H1 (cell line): ENCODE results near the gene ABL1. TPM values are rescaled to one million over a fixed set of nuclear protein-coding genes. Genes with fewer than 3 reads are reported as not detected.
"Not testable (repeated sequence)": the region's sequence is repeated elsewhere in the genome, so short reads cannot be mapped to it uniquely, and the experiment has no call there.

ENCODE experiments used
- CTCF ChIA-PET: fragments of 300-600 bp; sonication (Branson Sonifier 250); formaldehyde crosslinking; loops from one replicate; lab custom pipeline; 2021; ENCODE audit not compliant: partially characterized antibody; lab: Charles Lee
- POLR2A ChIA-PET: fragments of 300-600 bp; sonication (Branson Sonifier 250); formaldehyde crosslinking; loops from one replicate; lab custom pipeline; 2021; ENCODE audit warnings: inconsistent platforms; ENCODE audit not compliant: partially characterized antibody; lab: Charles Lee
- DNase-seq, 2 experiments: peaks; one replicate each; pipeline versions ENCODE4 v3.0.0 to v3.0.0-alpha.2; 2010 to 2022; ENCODE audit warnings: low spot score in 2 of 2, low read depth in 1 of 2, mixed read lengths in 1 of 2
- FAIRE-seq: peaks from 2 replicates; lab custom pipeline; 2011; peaks lifted over from hg19 to GRCh38; lab: Jason Lieb, UNC
- H2AFZ ChIP-seq: 2 replicates; pipeline ENCODE4 v1.8.1; 2012; ENCODE audit warnings: low read length, inconsistent platforms
- H2AK5ac ChIP-seq: 2 replicates; pipeline ENCODE4 v1.6.1; 2013; ENCODE audit warnings: low read depth, low read length
- H2BK120ac ChIP-seq: replicated peaks from 2 replicates; pipeline ENCODE3; 2013; ENCODE audit warnings: low read depth, low read length, inconsistent platforms
- H2BK12ac ChIP-seq: 2 replicates; pipeline ENCODE4 v1.6.1; 2013; ENCODE audit warnings: low read depth, low read length
- H2BK15ac ChIP-seq: 2 replicates; pipeline ENCODE4 v1.6.1; 2013; ENCODE audit warnings: low read length
- H2BK20ac ChIP-seq: 2 replicates; pipeline ENCODE4 v1.6.1; 2013; ENCODE audit warnings: low read length
- H2BK5ac ChIP-seq: 2 replicates; pipeline ENCODE4 v1.6.1; 2013; ENCODE audit warnings: low read depth, low read length
- H3K14ac ChIP-seq: 2 replicates; pipeline ENCODE4 v1.6.1; 2013; ENCODE audit warnings: inconsistent platforms; ENCODE audit not compliant: insufficient read length
- H3K18ac ChIP-seq: 2 replicates; pipeline ENCODE4 v1.6.1; 2013; ENCODE audit warnings: low read length; ENCODE audit errors: extremely low read depth
- H3K23ac ChIP-seq: 2 replicates; pipeline ENCODE4 v1.6.1; 2013; ENCODE audit warnings: inconsistent platforms; ENCODE audit not compliant: insufficient read length
- H3K23me2 ChIP-seq: 2 replicates; pipeline ENCODE4 v1.6.1; 2013; ENCODE audit warnings: low read depth, low read length
- H3K27ac ChIP-seq: 2 replicates; pipeline ENCODE4 v1.6.1; 2011; ENCODE audit warnings: low read depth, low read length, inconsistent platforms
- H3K27me3 ChIP-seq, 4 experiments: replicated peaks in 1 of 4; 1 replicate in 1 of 4; 2 replicates in 3 of 4; pipeline versions ENCODE4 v1.6.1 to v1.8.1; 2011 to 2013; ENCODE audit warnings: low read length in 3 of 4, mild to moderate bottlenecking in 3 of 4, inconsistent platforms in 2 of 4, mixed read lengths in 2 of 4, moderate library complexity in 1 of 4; ENCODE audit not compliant: control insufficient read depth in 3 of 4, insufficient read depth in 3 of 4; ENCODE audit errors: extremely low read depth in 1 of 4
- H3K36me3 ChIP-seq, 4 experiments: 2 replicates each; pipeline versions ENCODE4 v1.6.1 to v1.8.1; 2011 to 2013; ENCODE audit warnings: mild to moderate bottlenecking in 4 of 4, low read length in 3 of 4, moderate library complexity in 2 of 4, control low read depth in 1 of 4, inconsistent platforms in 1 of 4; ENCODE audit not compliant: insufficient read depth in 4 of 4, control insufficient read depth in 2 of 4
- H3K4ac ChIP-seq: replicated peaks from 2 replicates; pipeline ENCODE3; 2013; ENCODE audit warnings: low read length, low read depth, mixed read lengths, inconsistent platforms; ENCODE audit not compliant: insufficient read length
- H3K4me1 ChIP-seq, 4 experiments: replicated peaks in 1 of 4; 1 replicate in 1 of 4; 2 replicates in 3 of 4; pipeline versions ENCODE4 v1.6.1 to v1.8.1; 2011 to 2013; ENCODE audit warnings: low read length in 3 of 4, inconsistent platforms in 2 of 4, mixed read lengths in 1 of 4; ENCODE audit not compliant: insufficient read depth in 4 of 4, control insufficient read depth in 3 of 4
- H3K4me2 ChIP-seq, 2 experiments: 2 replicates each; pipeline versions ENCODE4 v1.6.1 to v1.8.1; 2011 to 2013; ENCODE audit warnings: low read depth in 2 of 2, low read length in 2 of 2, control low read depth in 1 of 2, inconsistent platforms in 1 of 2, mild to moderate bottlenecking in 1 of 2; ENCODE audit not compliant: insufficient read depth in 1 of 2
- H3K4me3 ChIP-seq, 4 experiments: fragments of 200-600, 300-600 bp in 1 of 4; sonication (generic), shearing (Covaris generic), sonication (Bioruptor Twin) in 1 of 4; 2 replicates each; pipeline versions ENCODE4 v1.5.1 to v1.8.1; 2011 to 2016; ENCODE audit warnings: low read length in 4 of 4, low read depth in 3 of 4, control low read depth in 2 of 4, inconsistent platforms in 2 of 4, mild to moderate bottlenecking in 2 of 4, mixed read lengths in 1 of 4, moderate library complexity in 1 of 4; ENCODE audit not compliant: insufficient read depth in 2 of 4; ENCODE audit errors: extremely low read depth in 1 of 4
- H3K56ac ChIP-seq: replicated peaks from 2 replicates; pipeline ENCODE3; 2013; ENCODE audit warnings: low read depth, mild to moderate bottlenecking, mixed read lengths, low read length, inconsistent platforms; ENCODE audit not compliant: insufficient read length
- H3K79me1 ChIP-seq: 2 replicates; pipeline ENCODE4 v1.6.1; 2013; ENCODE audit warnings: low read depth, low read length, control low read depth
- H3K79me2 ChIP-seq, 2 experiments: 2 replicates each; pipeline versions ENCODE4 v1.6.1 to v1.8.1; 2012 to 2013; ENCODE audit warnings: low read length in 2 of 2, mild to moderate bottlenecking in 2 of 2, inconsistent platforms in 1 of 2; ENCODE audit not compliant: insufficient read depth in 2 of 2, control insufficient read depth in 1 of 2
- H3K9ac ChIP-seq, 4 experiments: replicated peaks in 1 of 4; 1 replicate in 1 of 4; 2 replicates in 3 of 4; pipeline versions ENCODE4 v1.6.1 to v1.8.1; 2011 to 2013; ENCODE audit warnings: low read depth in 3 of 4, low read length in 3 of 4, control low read depth in 2 of 4, mild to moderate bottlenecking in 2 of 4, moderate library complexity in 2 of 4, inconsistent platforms in 1 of 4; ENCODE audit errors: extremely low read depth in 1 of 4
- H3K9me3 ChIP-seq, 2 experiments: 2 replicates each; pipeline versions ENCODE4 v1.6.1 to v1.8.1; 2012 to 2013; ENCODE audit warnings: mild to moderate bottlenecking in 2 of 2, moderate library complexity in 2 of 2, control low read depth in 1 of 2, inconsistent platforms in 1 of 2, low read depth in 1 of 2, low read length in 1 of 2, mixed read lengths in 1 of 2; ENCODE audit not compliant: insufficient read depth in 2 of 2
- H4K20me1 ChIP-seq, 2 experiments: replicated peaks in 1 of 2; 2 replicates each; pipeline versions ENCODE3 to v1.8.1; 2011 to 2013; ENCODE audit warnings: inconsistent platforms in 2 of 2, low read length in 2 of 2, mild to moderate bottlenecking in 1 of 2; ENCODE audit not compliant: insufficient read depth in 2 of 2, control insufficient read depth in 1 of 2
- H4K5ac ChIP-seq: 2 replicates; pipeline ENCODE4 v1.6.1; 2013; ENCODE audit warnings: low read length, low read depth, mixed read lengths, inconsistent platforms; ENCODE audit not compliant: insufficient read length
- H4K8ac ChIP-seq: 2 replicates; pipeline ENCODE4 v1.8.0; 2013; ENCODE audit warnings: mild to moderate bottlenecking, moderate library complexity, low read length, inconsistent platforms; ENCODE audit not compliant: insufficient read depth; ENCODE audit errors: extremely low read depth
- H4K91ac ChIP-seq: replicated peaks from 2 replicates; pipeline ENCODE3; 2013; ENCODE audit warnings: low read length, mixed read lengths, inconsistent platforms; ENCODE audit not compliant: insufficient read length
- WGBS, 2 experiments: shearing (Covaris generic) in 1 of 2; methylation state at CpG; one replicate each; pipeline versions ENCODE4 v1.1.6 to v1.1.7; 2013 to 2015; ENCODE audit warnings: low lambda C conversion rate in 2 of 2, mixed read lengths in 2 of 2, inconsistent platforms in 1 of 2, low coverage in 1 of 2, missing lambda C conversion rate in 1 of 2; ENCODE audit not compliant: insufficient replicate concordance in 2 of 2, insufficient coverage in 1 of 2, insufficient read length in 1 of 2; ENCODE audit errors: extremely low coverage in 1 of 2, missing lambda C conversion rate in 1 of 2; 5-methylcytosine and 5-hydroxymethylcytosine counted together
- polyA plus RNA-seq, 7 experiments: library from polyadenylated mRNA; depleted of rRNA in 3 of 7; stranded (reverse) in 5 of 7; unstranded in 2 of 7; fragments of >200 nt in 5 of 7; fragments of 200-250 nt in 2 of 7; gene quantifications; 1 replicate in 5 of 7; 2 replicates in 1 of 7; 4 replicates in 1 of 7; pipeline versions ENCODE4 v1.2.1 to v1.2.3, GENCODE V29; 2011 to 2013; ENCODE audit warnings: missing spikeins in 2 of 7, mixed read lengths in 2 of 7
- total RNA-seq: library from RNA; stranded (reverse); fragmentation: NEBNext Ultra II Directional; extraction: Animal tissue kit (Norgen Biotek cat#: 25700); gene quantifications from 2 replicates; pipeline ENCODE4 v1.2.1, GENCODE V29; 2021

Gene ABL1
- total and polyA plus RNA-seq, 2 of the 8 experiments (the other 6 are each of a cell fraction or from before 2014, with no cell fraction given): 35.3 to 104 TPM

- not testable (repeated sequence) for H3K14ac ChIP-seq, H3K18ac ChIP-seq, H3K9ac ChIP-seq, H2BK5ac ChIP-seq, FAIRE-seq, H4K8ac ChIP-seq, H3K27ac ChIP-seq, H4K5ac ChIP-seq, H3K4me2 ChIP-seq, H3K4ac ChIP-seq, H2BK12ac ChIP-seq, H2AK5ac ChIP-seq, H3K9me3 ChIP-seq, H2BK20ac ChIP-seq, H4K20me1 ChIP-seq, H3K23me2 ChIP-seq, DNase-seq, H3K27me3 ChIP-seq, H2AFZ ChIP-seq, H3K4me1 ChIP-seq, H2BK120ac ChIP-seq, H2BK15ac ChIP-seq, H3K36me3 ChIP-seq, H3K4me3 ChIP-seq, H3K23ac ChIP-seq, H3K79me1 ChIP-seq, H3K56ac ChIP-seq, H4K91ac ChIP-seq
- CTCF ChIA-PET: interaction anchor here (1.3 to 2.1 kb wide), 2 partner anchors 23 to 70 kb away, joined by 5 to 11 read pairs; no protein-coding TSS in a partner anchor
- POLR2A ChIA-PET: interaction anchor here (0.8 to 2.6 kb wide), 4 partner anchors 12 to 48 kb away, joined by 3 to 7 read pairs (median 3); no protein-coding TSS in a partner anchor
- H3K79me2 ChIP-seq: peaks cover 0 to 35% of the 10 kb centered on the region in 2 experiments; a peak in 2 of 4 replicates
- WGBS, 2 experiments: 94% methylated on average over 3 of the region's 3 CpGs; no CpG with 5 or more reads in 1 of the 2 experiments
Measured at GRCh38 chr9:130794423-130794822, 40.6 kb upstream of the ABL1 start.
